ENCODE results near the gene KLRF2.

DNA sequence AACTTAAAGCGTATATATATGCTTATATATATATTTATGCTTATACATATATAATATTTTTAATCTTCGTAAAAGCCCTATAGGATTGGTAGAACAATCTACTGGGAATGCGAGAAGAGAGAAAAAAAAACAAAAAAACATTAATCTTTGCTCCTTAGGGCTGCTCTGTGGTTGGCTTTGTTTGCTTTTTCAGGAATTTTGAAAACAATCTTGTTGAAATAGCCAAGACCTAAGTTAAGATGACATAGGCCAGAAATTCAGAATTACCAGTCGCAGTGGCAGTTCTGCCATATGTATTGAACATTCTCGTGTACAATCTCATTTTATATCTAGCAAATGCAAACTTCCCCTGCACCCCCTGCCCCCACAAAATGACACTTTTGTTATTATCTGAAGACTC is 699 bp downstream of the KLRF2 start:
- TF ChIP-seq, protein P1, sequence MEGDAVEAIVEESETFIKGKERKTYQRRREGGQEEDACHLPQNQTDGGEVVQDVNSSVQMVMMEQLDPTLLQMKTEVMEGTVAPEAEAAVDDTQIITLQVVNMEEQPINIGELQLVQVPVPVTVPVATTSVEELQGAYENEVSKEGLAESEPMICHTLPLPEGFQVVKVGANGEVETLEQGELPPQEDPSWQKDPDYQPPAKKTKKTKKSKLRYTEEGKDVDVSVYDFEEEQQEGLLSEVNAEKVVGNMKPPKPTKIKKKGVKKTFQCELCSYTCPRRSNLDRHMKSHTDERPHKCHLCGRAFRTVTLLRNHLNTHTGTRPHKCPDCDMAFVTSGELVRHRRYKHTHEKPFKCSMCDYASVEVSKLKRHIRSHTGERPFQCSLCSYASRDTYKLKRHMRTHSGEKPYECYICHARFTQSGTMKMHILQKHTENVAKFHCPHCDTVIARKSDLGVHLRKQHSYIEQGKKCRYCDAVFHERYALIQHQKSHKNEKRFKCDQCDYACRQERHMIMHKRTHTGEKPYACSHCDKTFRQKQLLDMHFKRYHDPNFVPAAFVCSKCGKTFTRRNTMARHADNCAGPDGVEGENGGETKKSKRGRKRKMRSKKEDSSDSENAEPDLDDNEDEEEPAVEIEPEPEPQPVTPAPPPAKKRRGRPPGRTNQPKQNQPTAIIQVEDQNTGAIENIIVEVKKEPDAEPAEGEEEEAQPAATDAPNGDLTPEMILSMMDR (conservative IDR thresholded peaks at IDR 0.05; ENCODE audit: low read depth, low read length) = no peak
- TF ChIP-seq EZH2phosphoT487 (IDR thresholded peaks at IDR 0.05; ENCODE audit: borderline replicate concordance, low read length) = no peak
